Panc1 (cell line): ENCODE data around the gene INS. TPM values are rescaled to one million over a fixed set of nuclear protein-coding genes. Genes with fewer than 3 reads are reported as not detected.

Experiments used
- ATAC-seq: fragments of 200-7000 bp; cut with Tn5 transposase; 2 replicates; pipeline ENCODE4 v1.9.1; 2020; ENCODE audit warnings: mild to moderate bottlenecking, moderate library complexity
- BruUV-seq: library from RNA; stranded (reverse); fragments of 400-500 nt; replicated peaks from 2 replicates; lab custom pipeline; 2021; lab: Mats Ljungman, UMichigan
- CTCF ChIA-PET: fragments of 300-600 bp; sonication (Branson Sonifier 250); formaldehyde crosslinking; loops from one replicate; lab custom pipeline; 2022; ENCODE audit warnings: antibody characterized with exemption; lab: Charles Lee
- POLR2A ChIA-PET: fragments of 300-600 bp; sonication (Branson Sonifier 250); formaldehyde crosslinking; loops from one replicate; lab custom pipeline; 2022; ENCODE audit warnings: antibody characterized with exemption; lab: Charles Lee
- DNase-seq: peaks from one replicate; pipeline ENCODE4 v3.0.0-alpha.2; 2010; ENCODE audit warnings: low read depth, low spot score
- H3K27ac ChIP-seq: 2 replicates; pipeline ENCODE4 v1.5.1; 2011; ENCODE audit warnings: mild to moderate bottlenecking, low read length, inconsistent platforms
- H3K27me3 ChIP-seq: fragments of 200-500 bp; sonication (Bioruptor generic); 2 replicates; pipeline ENCODE4 v1.6.0; 2014; ENCODE audit warnings: low read length, inconsistent platforms; ENCODE audit not compliant: control insufficient read depth, insufficient read depth
- H3K36me3 ChIP-seq: fragments of 200-500 bp; sonication (Bioruptor generic); 2 replicates; pipeline ENCODE4 v1.5.1; 2014; ENCODE audit warnings: inconsistent platforms, mild to moderate bottlenecking, low read length, moderate library complexity; ENCODE audit not compliant: control insufficient read depth, insufficient read depth
- H3K4me1 ChIP-seq: 2 replicates; pipeline ENCODE4 v1.5.1; 2011; ENCODE audit warnings: inconsistent platforms, mild to moderate bottlenecking, low read length, moderate library complexity; ENCODE audit not compliant: control insufficient read depth, insufficient read depth
- H3K4me3 ChIP-seq, 2 experiments: 2 replicates each; pipeline ENCODE4 v1.5.1; 2011 to 2012; ENCODE audit warnings: low read depth in 2 of 2, low read length in 2 of 2, mild to moderate bottlenecking in 2 of 2, inconsistent platforms in 1 of 2, moderate library complexity in 1 of 2
- H3K9me3 ChIP-seq: fragments of 200-500 bp; sonication (Bioruptor generic); 2 replicates; pipeline ENCODE4 v1.5.1; 2014; ENCODE audit warnings: low read depth, mild to moderate bottlenecking, inconsistent platforms, low read length, moderate library complexity; ENCODE audit not compliant: control insufficient read depth, insufficient read depth
- POLR2AphosphoS5 ChIP-seq: IDR thresholded peaks from 2 replicates; pipeline ENCODE4 v1.6.1; 2012; ENCODE audit warnings: mild to moderate bottlenecking, low read depth, low read length, moderate library complexity
- SIN3A ChIP-seq: IDR thresholded peaks from 2 replicates; pipeline ENCODE4 v1.6.1; 2012; ENCODE audit warnings: low read depth, mild to moderate bottlenecking, low read length, moderate library complexity, borderline replicate concordance; ENCODE audit not compliant: insufficient read depth
- TCF7L2 ChIP-seq: IDR thresholded peaks from 2 replicates; pipeline ENCODE4 v1.6.1; 2011; ENCODE audit warnings: mild to moderate bottlenecking, low read depth, low read length, inconsistent platforms
- in situ Hi-C: cut with HindIII; loops from 2 replicates; pipeline ENCODE4 v1.10.0; 2016; ENCODE audit warnings: low sequenced_read_pairs, low pct_unique_long_range_greater_than_20kb
- intact Hi-C: fragments of 100-400 bp; cut with micrococcal nuclease; formaldehyde crosslinking; loops from one replicate; pipeline ENCODE4 v1.10.0; 2022; ENCODE audit not compliant: unreplicated experiment
- total RNA-seq: library from RNA; stranded (reverse); gene quantifications from one replicate; pipeline ENCODE4 v1.2.1, GENCODE V29; 2021; ENCODE audit not compliant: unreplicated experiment
- TF ChIP-seq, protein P1 (sequence below), 2 experiments: IDR thresholded peaks; 2 replicates each; pipeline ENCODE4 v1.6.1; 2011 to 2012; ENCODE audit warnings: low read depth in 2 of 2, control low read depth in 1 of 2, low read length in 1 of 2, mild to moderate bottlenecking in 1 of 2, moderate library complexity in 1 of 2; ENCODE audit not compliant: insufficient read depth in 1 of 2
- TF ChIP-seq, protein P2 (sequence below): fragments of 450-650 bp; IDR thresholded peaks from 2 replicates; pipeline ENCODE4 v1.5.1; 2017; ENCODE audit warnings: mild to moderate bottlenecking

Gene INS
- total RNA-seq, 1 experiment from 2014 or later: not detected

DNA sequence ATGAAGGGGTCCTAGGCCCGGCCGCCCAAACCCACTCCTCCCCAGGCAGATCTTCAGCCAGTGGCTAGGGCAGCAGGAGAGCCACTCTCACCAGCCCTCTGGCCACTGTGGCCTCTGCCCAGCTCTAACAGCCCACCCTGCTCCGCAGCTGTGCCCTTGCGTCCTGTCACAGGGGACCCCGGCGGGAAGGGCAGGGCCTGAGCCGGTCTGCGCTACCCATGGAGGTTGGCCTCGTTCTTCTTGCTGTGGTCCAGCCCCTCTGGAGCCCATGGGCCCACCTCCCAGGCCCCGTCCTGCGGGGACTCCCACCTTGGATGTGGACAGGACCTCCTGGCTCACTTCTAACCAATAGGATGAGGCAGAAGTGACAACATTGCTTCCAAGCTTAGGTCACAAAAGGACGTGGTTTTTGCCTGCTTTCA, 48.9 kb upstream of the INS start:
- Histone ChIP-seq H3K4me3 (no peak overlapping the region), H3K36me3 (no peaks in the 10 kb centered on the region), H3K27ac (no peak overlapping the region), H3K4me1 (no peaks in the 10 kb centered on the region), H3K9me3 (no peaks in the 10 kb centered on the region), H3K27me3 (no peaks in the 10 kb centered on the region)
- ATAC-seq: no peak
- TF ChIP-seq, protein P1, sequence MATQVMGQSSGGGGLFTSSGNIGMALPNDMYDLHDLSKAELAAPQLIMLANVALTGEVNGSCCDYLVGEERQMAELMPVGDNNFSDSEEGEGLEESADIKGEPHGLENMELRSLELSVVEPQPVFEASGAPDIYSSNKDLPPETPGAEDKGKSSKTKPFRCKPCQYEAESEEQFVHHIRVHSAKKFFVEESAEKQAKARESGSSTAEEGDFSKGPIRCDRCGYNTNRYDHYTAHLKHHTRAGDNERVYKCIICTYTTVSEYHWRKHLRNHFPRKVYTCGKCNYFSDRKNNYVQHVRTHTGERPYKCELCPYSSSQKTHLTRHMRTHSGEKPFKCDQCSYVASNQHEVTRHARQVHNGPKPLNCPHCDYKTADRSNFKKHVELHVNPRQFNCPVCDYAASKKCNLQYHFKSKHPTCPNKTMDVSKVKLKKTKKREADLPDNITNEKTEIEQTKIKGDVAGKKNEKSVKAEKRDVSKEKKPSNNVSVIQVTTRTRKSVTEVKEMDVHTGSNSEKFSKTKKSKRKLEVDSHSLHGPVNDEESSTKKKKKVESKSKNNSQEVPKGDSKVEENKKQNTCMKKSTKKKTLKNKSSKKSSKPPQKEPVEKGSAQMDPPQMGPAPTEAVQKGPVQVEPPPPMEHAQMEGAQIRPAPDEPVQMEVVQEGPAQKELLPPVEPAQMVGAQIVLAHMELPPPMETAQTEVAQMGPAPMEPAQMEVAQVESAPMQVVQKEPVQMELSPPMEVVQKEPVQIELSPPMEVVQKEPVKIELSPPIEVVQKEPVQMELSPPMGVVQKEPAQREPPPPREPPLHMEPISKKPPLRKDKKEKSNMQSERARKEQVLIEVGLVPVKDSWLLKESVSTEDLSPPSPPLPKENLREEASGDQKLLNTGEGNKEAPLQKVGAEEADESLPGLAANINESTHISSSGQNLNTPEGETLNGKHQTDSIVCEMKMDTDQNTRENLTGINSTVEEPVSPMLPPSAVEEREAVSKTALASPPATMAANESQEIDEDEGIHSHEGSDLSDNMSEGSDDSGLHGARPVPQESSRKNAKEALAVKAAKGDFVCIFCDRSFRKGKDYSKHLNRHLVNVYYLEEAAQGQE (IDR thresholded peaks at IDR 0.05; ENCODE audit: insufficient read depth in 1 of 2, low read depth in 2 of 2, low read length in 1 of 2): no peak
- TF ChIP-seq POLR2AphosphoS5 (no peak), TCF7L2 (no peak), SIN3A (no peak)
- TF ChIP-seq, protein P2, sequence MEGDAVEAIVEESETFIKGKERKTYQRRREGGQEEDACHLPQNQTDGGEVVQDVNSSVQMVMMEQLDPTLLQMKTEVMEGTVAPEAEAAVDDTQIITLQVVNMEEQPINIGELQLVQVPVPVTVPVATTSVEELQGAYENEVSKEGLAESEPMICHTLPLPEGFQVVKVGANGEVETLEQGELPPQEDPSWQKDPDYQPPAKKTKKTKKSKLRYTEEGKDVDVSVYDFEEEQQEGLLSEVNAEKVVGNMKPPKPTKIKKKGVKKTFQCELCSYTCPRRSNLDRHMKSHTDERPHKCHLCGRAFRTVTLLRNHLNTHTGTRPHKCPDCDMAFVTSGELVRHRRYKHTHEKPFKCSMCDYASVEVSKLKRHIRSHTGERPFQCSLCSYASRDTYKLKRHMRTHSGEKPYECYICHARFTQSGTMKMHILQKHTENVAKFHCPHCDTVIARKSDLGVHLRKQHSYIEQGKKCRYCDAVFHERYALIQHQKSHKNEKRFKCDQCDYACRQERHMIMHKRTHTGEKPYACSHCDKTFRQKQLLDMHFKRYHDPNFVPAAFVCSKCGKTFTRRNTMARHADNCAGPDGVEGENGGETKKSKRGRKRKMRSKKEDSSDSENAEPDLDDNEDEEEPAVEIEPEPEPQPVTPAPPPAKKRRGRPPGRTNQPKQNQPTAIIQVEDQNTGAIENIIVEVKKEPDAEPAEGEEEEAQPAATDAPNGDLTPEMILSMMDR: no peak
- in situ Hi-C loops (no loop called here), intact Hi-C loops (no loop called here)
- no peak for DNase-seq
- no TSS peak for BruUV-seq
- ChIA-PET POLR2A (no interaction called here), CTCF (no interaction called here)

DNA sequence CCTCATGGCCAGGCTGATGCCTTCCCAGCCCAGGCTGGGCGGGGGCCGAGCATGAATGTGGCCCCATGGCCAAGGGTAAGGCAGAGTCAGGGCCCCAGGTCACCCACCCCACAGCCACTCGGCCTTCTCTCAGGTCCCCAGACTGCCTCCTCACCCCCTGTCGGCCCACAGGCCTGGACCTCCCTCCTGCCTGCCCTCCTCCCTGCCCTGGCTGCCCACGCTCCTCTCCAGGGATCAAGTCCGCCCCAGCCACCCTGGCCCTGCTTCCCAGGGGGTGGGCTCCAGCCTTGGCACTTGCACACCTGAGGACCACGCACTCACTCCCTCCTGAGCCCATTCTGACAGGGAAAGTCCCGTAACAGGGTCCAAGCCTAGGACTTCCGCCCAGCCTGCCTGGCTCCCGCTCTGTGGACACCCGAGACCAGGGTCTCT, 48.4 kb upstream of the INS start:
- Histone ChIP-seq H3K4me3 (no peak overlapping the region), H3K27ac (no peak overlapping the region), H3K4me1 (no peaks in the 10 kb centered on the region), H3K36me3 (no peaks in the 10 kb centered on the region), H3K27me3 (no peaks in the 10 kb centered on the region), H3K9me3 (no peaks in the 10 kb centered on the region)
- intact Hi-C loops (no loop called here), in situ Hi-C loops (no loop called here)
- POLR2A ChIA-PET: no interaction called here
- no peak for DNase-seq
- CTCF ChIA-PET: interaction anchor here (0.7 to 1.0 kb wide), 4 partner anchors 12 to 211 kb away, joined by 3 to 7 read pairs (median 4); no protein-coding TSS in a partner anchor
- no TSS peak for BruUV-seq
- TF ChIP-seq, protein P1 (IDR thresholded peaks at IDR 0.05; ENCODE audit: insufficient read depth in 1 of 2, low read depth in 2 of 2, low read length in 1 of 2): no peak
- TF ChIP-seq, protein P2: no peak
- no peak for TF ChIP-seq POLR2AphosphoS5
- no peak for TF ChIP-seq SIN3A
- no peak for TF ChIP-seq TCF7L2
- ATAC-seq: 0 out of 2 replicates have a peak, but pooled peaks have one; percentile 5
